T-helper 1 cell treated with Interleukin-12 subunit alpha and Interleukin-12 subunit beta and Interleukin-4 antibody, amounts not matched to agents 30 μg/mL and 1 μg/mL, for 36 hours (primary cell): ENCODE results near the gene SYT10.
"Not testable (repeated sequence)": the region's sequence is repeated elsewhere in the genome, so short reads cannot be mapped to it uniquely, and the experiment has no call there.

Source experiments
- H3K27ac Mint-ChIP-seq: one replicate; pipeline ENCODE4 v1.8.0; 2021; ENCODE audit warnings: mild to moderate bottlenecking, mixed read lengths
- H3K27me3 Mint-ChIP-seq: one replicate; pipeline ENCODE4 v1.8.0; 2021; ENCODE audit warnings: low read depth, mixed read lengths
- H3K36me3 Mint-ChIP-seq: one replicate; pipeline ENCODE4 v1.8.0; 2021; ENCODE audit warnings: low read depth, mixed read lengths
- H3K4me1 Mint-ChIP-seq: one replicate; pipeline ENCODE4 v1.8.0; 2021; ENCODE audit warnings: low read depth, mixed read lengths
- H3K4me3 Mint-ChIP-seq: one replicate; pipeline ENCODE4 v1.8.0; 2021; ENCODE audit warnings: mild to moderate bottlenecking, moderate library complexity, mixed read lengths
- H3K9me3 Mint-ChIP-seq: one replicate; pipeline ENCODE4 v1.8.0; 2021; ENCODE audit warnings: mixed read lengths

SYT10 gene

DNA sequence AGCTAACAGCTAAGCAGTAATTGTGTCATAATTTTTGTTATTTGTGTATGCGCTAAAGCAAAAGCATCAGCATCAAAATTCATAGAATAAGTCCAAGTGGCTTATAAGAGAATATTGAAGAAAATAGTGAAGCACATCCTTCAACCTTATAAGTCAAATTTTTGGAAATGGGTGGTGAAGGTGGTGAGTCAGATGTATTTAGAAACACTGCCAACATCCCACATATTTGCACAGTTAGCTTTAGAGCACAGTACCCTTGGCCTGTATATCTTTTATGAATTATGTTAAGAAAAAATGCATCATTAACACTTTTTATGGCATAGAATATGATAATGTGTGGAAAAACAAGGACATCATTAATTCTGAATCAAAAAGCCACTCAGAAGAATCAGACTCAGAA lies 8.0 kb downstream of the SYT10 start:
- H3K27ac Mint-ChIP-seq = no peak overlapping the region
- no peaks in the 10 kb centered on the region for H3K27me3 Mint-ChIP-seq
- no peaks in the 10 kb centered on the region for H3K4me1 Mint-ChIP-seq
- H3K4me3 Mint-ChIP-seq = no peak overlapping the region
- no peaks in the 10 kb centered on the region for H3K36me3 Mint-ChIP-seq
- H3K9me3 Mint-ChIP-seq = no peaks in the 10 kb centered on the region

DNA sequence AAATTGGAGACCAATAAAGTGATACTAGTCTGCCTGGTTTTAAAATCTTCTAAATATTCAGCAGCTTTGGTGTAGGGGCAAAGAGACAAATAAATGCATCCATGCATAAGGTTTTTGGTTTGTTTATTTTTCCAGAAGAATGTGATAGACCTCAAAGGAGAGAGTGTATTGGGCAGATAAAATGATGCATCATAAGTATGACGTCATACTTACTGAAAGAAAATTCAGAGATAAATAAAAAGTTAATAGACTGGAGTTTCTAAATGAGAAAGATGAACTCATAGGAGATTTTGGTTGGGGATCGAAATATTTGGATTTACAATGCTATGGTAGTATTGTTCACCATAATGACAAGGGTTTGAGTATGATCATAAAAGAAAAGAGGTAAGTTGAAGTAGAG lies 10.2 kb downstream of the SYT10 start:
- no peak overlapping the region for H3K4me3 Mint-ChIP-seq
- H3K36me3 Mint-ChIP-seq = no peaks in the 10 kb centered on the region
- no peaks in the 10 kb centered on the region for H3K4me1 Mint-ChIP-seq
- no peaks in the 10 kb centered on the region for H3K27me3 Mint-ChIP-seq
- H3K9me3 Mint-ChIP-seq = no peaks in the 10 kb centered on the region
- H3K27ac Mint-ChIP-seq = peak overlapping the region; percentile 38

DNA sequence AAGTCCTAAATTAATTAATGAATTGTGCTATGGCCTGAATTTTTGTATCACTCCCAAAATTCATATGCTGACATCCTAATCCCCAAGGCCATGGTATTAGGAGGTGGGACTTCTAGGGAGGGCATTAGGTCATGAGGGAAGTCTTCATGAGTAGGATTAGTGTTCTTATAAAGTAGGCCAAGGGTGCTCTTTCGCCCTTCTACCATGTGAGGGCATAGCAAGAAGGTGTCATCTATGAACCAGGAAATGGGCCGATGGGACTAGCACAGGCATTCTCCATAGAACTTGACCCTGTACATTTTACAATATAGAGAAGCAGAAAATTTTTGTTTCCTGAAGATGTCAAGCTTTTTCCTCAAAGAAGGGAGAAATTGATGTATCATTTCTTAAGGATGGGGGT lies 12.5 kb downstream of the SYT10 start:
- H3K36me3 Mint-ChIP-seq = no peaks in the 10 kb centered on the region
- no peaks in the 10 kb centered on the region for H3K27me3 Mint-ChIP-seq
- H3K27ac Mint-ChIP-seq = no peak overlapping the region
- H3K4me3 Mint-ChIP-seq = no peak overlapping the region
- no peaks in the 10 kb centered on the region for H3K4me1 Mint-ChIP-seq
- H3K9me3 Mint-ChIP-seq = no peaks in the 10 kb centered on the region

DNA sequence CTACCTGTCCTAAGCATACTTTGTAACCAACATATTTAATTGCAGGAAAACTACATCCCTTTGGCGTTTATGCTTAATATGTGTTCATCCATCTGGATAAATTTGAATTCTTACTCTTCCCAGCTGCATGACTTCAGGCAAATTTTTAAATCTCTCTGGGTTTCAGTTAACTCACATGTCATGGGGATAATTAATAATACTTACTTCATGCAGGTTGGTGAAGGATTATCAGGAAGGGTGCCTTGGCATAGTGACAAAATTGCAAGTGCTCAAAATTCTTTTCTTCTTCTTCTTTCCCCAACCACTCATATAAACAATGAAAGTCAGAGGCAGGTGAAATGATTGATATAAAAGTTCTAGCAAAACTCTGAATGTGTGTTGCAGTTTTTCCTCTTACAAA lies 15.9 kb downstream of the SYT10 start:
- Mint-ChIP-seq H3K4me1 (no peaks in the 10 kb centered on the region), H3K27ac (no peak overlapping the region), H3K27me3 (no peaks in the 10 kb centered on the region), H3K36me3 (no peaks in the 10 kb centered on the region), H3K9me3 (no peaks in the 10 kb centered on the region), H3K4me3 (no peak overlapping the region)

GRCh38 chr12:33412410-33412809 lies 27.2 kb downstream of the SYT10 start:
- H3K4me3 Mint-ChIP-seq, H3K36me3 Mint-ChIP-seq, H3K4me1 Mint-ChIP-seq, H3K27ac Mint-ChIP-seq, H3K27me3 Mint-ChIP-seq, H3K9me3 Mint-ChIP-seq: not testable (repeated sequence)

DNA sequence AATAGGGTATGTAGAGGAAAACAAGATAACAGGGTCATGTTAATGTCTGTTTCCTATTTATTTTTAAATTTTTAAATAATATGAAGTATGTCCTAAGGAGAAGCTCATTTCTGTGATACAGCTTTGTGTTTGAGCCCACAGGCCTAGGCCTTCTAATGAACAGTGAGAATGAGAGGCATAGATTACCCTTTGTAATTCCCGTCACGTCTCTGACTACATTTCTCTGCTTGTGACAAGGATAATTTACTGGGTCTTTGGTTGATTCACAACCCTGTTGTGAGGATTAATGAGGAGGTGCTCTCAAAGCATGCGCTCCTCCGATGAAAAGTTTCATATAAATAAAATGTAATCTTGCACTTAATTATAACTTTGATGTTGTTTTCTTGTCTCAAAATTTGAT lies 56.1 kb downstream of the SYT10 start:
- Mint-ChIP-seq H3K27ac (no peak overlapping the region), H3K4me1 (no peaks in the 10 kb centered on the region), H3K4me3 (no peak overlapping the region), H3K36me3 (no peaks in the 10 kb centered on the region), H3K27me3 (no peaks in the 10 kb centered on the region), H3K9me3 (no peaks in the 10 kb centered on the region)

GRCh38 chr12:33376153-33376552 lies 63.5 kb downstream of the SYT10 start:
- Mint-ChIP-seq H3K9me3 (no peaks in the 10 kb centered on the region), H3K27ac (no peak overlapping the region), H3K36me3 (no peaks in the 10 kb centered on the region), H3K4me1 (no peaks in the 10 kb centered on the region), H3K27me3 (no peaks in the 10 kb centered on the region), H3K4me3 (no peak overlapping the region)

DNA sequence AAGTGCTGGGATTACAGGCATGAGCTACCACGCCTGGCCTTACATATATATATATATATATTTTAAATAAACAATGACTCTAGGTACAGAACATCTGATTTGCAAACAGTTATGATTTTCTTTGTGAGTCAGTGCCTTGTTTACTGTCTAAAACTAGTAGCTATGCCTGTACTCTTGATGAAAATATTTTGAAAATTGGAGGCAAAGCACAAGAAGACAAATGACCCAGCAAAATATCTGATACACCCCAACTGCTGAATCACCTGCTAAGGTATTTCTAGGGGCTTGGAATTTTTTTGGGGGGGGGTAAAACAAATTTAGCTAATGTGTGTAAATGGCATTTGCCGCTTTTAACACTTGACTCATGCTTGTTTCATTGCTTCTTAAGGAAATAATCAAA lies 69.3 kb downstream of the SYT10 start:
- no peaks in the 10 kb centered on the region for H3K27me3 Mint-ChIP-seq
- no peak overlapping the region for H3K4me3 Mint-ChIP-seq
- no peaks in the 10 kb centered on the region for H3K36me3 Mint-ChIP-seq
- H3K27ac Mint-ChIP-seq = no peak overlapping the region
- H3K9me3 Mint-ChIP-seq = no peaks in the 10 kb centered on the region
- no peaks in the 10 kb centered on the region for H3K4me1 Mint-ChIP-seq

GRCh38 chr12:33357181-33357580 lies 82.4 kb downstream of the SYT10 start:
- H3K36me3 Mint-ChIP-seq = no peaks in the 10 kb centered on the region
- no peaks in the 10 kb centered on the region for H3K27me3 Mint-ChIP-seq
- no peak overlapping the region for H3K27ac Mint-ChIP-seq
- no peaks in the 10 kb centered on the region for H3K4me1 Mint-ChIP-seq
- no peaks in the 10 kb centered on the region for H3K9me3 Mint-ChIP-seq
- H3K4me3 Mint-ChIP-seq = no peak overlapping the region

DNA sequence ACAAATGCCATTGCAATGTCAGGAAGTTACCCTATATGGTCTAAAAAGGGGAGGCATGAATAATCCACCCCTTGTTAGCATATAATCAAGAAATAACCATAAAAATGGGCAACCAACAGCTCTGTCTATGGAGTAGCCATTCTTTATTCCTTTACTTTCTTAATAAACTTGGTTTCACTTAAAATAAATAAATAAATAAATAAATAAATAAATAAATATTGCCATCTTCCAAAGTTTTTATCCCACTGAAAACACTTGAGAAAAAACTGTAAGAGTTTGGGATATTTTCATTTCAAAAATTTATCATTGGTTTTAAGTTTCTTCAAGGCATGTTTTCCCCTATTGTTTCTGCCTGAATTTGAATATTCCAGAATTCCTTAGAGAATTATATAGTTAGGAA lies 89.8 kb downstream of the SYT10 start:
- Mint-ChIP-seq H3K4me1 (no peaks in the 10 kb centered on the region), H3K9me3 (peaks cover 6% of the 10 kb centered on the region), H3K36me3 (no peaks in the 10 kb centered on the region), H3K4me3 (no peak overlapping the region), H3K27me3 (no peaks in the 10 kb centered on the region), H3K27ac (no peak overlapping the region)

DNA sequence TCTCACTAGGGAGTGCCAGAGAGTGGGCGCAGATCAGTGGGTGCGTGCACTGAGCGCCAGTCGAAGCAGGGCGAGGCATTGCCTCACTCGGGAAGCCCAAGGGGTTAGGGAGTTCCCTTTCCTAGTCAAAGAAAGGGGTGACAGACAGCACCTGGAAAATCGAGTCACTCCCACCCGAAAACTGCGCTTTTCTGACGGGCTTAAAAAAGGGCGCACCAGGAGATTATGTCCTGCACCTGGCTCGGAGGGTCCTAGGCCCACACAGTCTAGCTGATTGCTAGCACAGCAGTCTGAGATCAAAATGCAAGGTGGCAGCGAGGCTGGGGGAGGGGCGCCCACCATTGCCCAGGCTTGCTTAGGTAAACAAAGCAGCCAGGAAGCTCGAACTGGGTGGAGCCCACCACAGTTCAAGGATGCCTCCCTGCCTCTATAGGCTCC lies 107.6 kb downstream of the SYT10 start:
- not testable (repeated sequence) for H3K9me3 Mint-ChIP-seq, H3K36me3 Mint-ChIP-seq, H3K4me3 Mint-ChIP-seq, H3K27ac Mint-ChIP-seq, H3K4me1 Mint-ChIP-seq, H3K27me3 Mint-ChIP-seq

DNA sequence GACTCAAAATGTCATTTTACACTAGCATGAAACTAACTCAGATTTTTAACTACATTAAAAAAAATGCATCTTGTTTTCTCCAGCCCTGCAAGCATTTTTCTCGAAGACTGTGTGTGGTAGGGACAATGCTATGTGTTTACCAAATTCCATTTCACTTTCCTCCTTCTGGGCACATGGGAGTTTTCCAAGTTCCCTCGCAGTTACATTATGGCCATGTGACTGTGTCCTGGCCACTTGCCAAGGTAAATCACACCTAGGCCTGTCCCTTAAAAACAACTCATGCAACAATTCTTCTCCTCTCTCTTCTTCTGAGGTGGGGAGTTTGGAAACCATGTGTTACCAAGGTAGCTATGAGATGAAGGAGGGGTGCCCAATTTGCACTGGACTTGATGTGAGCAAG lies 108.7 kb downstream of the SYT10 start:
- H3K9me3 Mint-ChIP-seq = no peaks in the 10 kb centered on the region
- H3K36me3 Mint-ChIP-seq = no peaks in the 10 kb centered on the region
- H3K4me3 Mint-ChIP-seq = no peak overlapping the region
- H3K4me1 Mint-ChIP-seq = no peaks in the 10 kb centered on the region
- no peaks in the 10 kb centered on the region for H3K27me3 Mint-ChIP-seq
- no peak overlapping the region for H3K27ac Mint-ChIP-seq
